Measurements from ENCODE around the gene SRSF4. TPM values are rescaled to one million over a fixed set of nuclear protein-coding genes. Genes with fewer than 3 reads are reported as not detected.
"Not testable (repeated sequence)": the region's sequence is repeated elsewhere in the genome, so short reads cannot be mapped to it uniquely, and the experiment has no call there.

Gene SRSF4
- total RNA-seq, 1 experiment from 2014 or later, result 44.1 TPM

- CTCF ChIA-PET, result interaction anchor here (1.3 kb wide), 1 partner anchor 233 kb away, joined by 3 read pairs; no protein-coding TSS in a partner anchor
- Histone ChIP-seq H3K4me3 (ENCODE audit: low read depth, low read length) (no peak overlapping the region), H3K27me3 (replicated peaks; ENCODE audit: control insufficient read depth, insufficient read depth, low read length) (no peaks in the 10 kb centered on the region), H3K4me1 (no peaks in the 10 kb centered on the region), H3K36me3 (ENCODE audit: control insufficient read depth, insufficient read depth, low read length) (no peaks in the 10 kb centered on the region), H3K9me3 (no peaks in the 10 kb centered on the region)
- H3K27ac Mint-ChIP-seq (ENCODE audit: unreplicated experiment), result no peak overlapping the region
- no peaks in the 10 kb centered on the region for H3K36me3 Mint-ChIP-seq (ENCODE audit: insufficient read depth, unreplicated experiment)
- no peak for DNase-seq
- no peaks in the 10 kb centered on the region for H3K9me3 Mint-ChIP-seq (ENCODE audit: unreplicated experiment)
- no TSS peak for BruUV-seq (replicated peaks)
- no peak for TF ChIP-seq CTCF (IDR thresholded peaks at IDR 0.05; ENCODE audit: insufficient read depth in 1 of 2, low read depth in 1 of 2, low read length in 1 of 2, severe bottlenecking in 1 of 2, unreplicated experiment in 1 of 2)
- no peaks in the 10 kb centered on the region for H3K4me1 Mint-ChIP-seq (ENCODE audit: low read depth, unreplicated experiment)
- H3K27me3 Mint-ChIP-seq (ENCODE audit: insufficient read depth, unreplicated experiment), result no peaks in the 10 kb centered on the region
- POLR2A ChIA-PET, result no interaction called here
- H3K4me3 Mint-ChIP-seq (ENCODE audit: unreplicated experiment), result no peak overlapping the region
- intact Hi-C loops (cut with micrococcal nuclease; ENCODE audit: unreplicated experiment), result no loop called here
Measured at GRCh38 chr1:29114654-29115053, 67.0 kb downstream of the SRSF4 start.

GRCh38 chr1:29113413-29114117 lies 68.1 kb downstream of the SRSF4 start:
- TF ChIP-seq CTCF (IDR thresholded peaks at IDR 0.05; ENCODE audit: insufficient read depth in 1 of 2, low read depth in 1 of 2, low read length in 1 of 2, severe bottlenecking in 1 of 2, unreplicated experiment in 1 of 2), result no peak
- Mint-ChIP-seq H3K4me3 (ENCODE audit: unreplicated experiment) (no peak overlapping the region), H3K9me3 (ENCODE audit: unreplicated experiment) (no peaks in the 10 kb centered on the region), H3K27me3 (ENCODE audit: insufficient read depth, unreplicated experiment) (no peaks in the 10 kb centered on the region), H3K36me3 (ENCODE audit: insufficient read depth, unreplicated experiment) (no peaks in the 10 kb centered on the region), H3K27ac (ENCODE audit: unreplicated experiment) (no peak overlapping the region), H3K4me1 (ENCODE audit: low read depth, unreplicated experiment) (no peaks in the 10 kb centered on the region)
- Histone ChIP-seq H3K4me3 (ENCODE audit: low read depth, low read length) (no peak overlapping the region), H3K36me3 (ENCODE audit: control insufficient read depth, insufficient read depth, low read length) (no peaks in the 10 kb centered on the region), H3K9me3 (no peaks in the 10 kb centered on the region), H3K4me1 (no peaks in the 10 kb centered on the region), H3K27me3 (replicated peaks; ENCODE audit: control insufficient read depth, insufficient read depth, low read length) (no peaks in the 10 kb centered on the region)
- DNase-seq, result no peak
- no TSS peak for BruUV-seq (replicated peaks)
- intact Hi-C loops (cut with micrococcal nuclease; ENCODE audit: unreplicated experiment), result no loop called here
- POLR2A ChIA-PET, result interaction anchor here (0.5 kb wide), 1 partner anchor 466 kb away, joined by 6 read pairs; no protein-coding TSS in a partner anchor
- CTCF ChIA-PET, result interaction anchor here (1.3 kb wide), 1 partner anchor 232 kb away, joined by 3 read pairs; no protein-coding TSS in a partner anchor

GRCh38 chr1:29112705-29113412 lies 68.8 kb downstream of the SRSF4 start:
- TF ChIP-seq CTCF (IDR thresholded peaks at IDR 0.05; ENCODE audit: insufficient read depth in 1 of 2, low read depth in 1 of 2, low read length in 1 of 2, severe bottlenecking in 1 of 2, unreplicated experiment in 1 of 2), result no peak
- Mint-ChIP-seq H3K36me3 (ENCODE audit: insufficient read depth, unreplicated experiment) (no peaks in the 10 kb centered on the region), H3K4me1 (ENCODE audit: low read depth, unreplicated experiment) (no peaks in the 10 kb centered on the region), H3K27me3 (ENCODE audit: insufficient read depth, unreplicated experiment) (no peaks in the 10 kb centered on the region), H3K4me3 (ENCODE audit: unreplicated experiment) (no peak overlapping the region), H3K9me3 (ENCODE audit: unreplicated experiment) (no peaks in the 10 kb centered on the region), H3K27ac (ENCODE audit: unreplicated experiment) (no peak overlapping the region)
- BruUV-seq (replicated peaks), result no TSS peak
- no peak overlapping the region for H3K4me3 ChIP-seq (ENCODE audit: low read depth, low read length)
- H3K36me3 ChIP-seq (ENCODE audit: control insufficient read depth, insufficient read depth, low read length), result no peaks in the 10 kb centered on the region
- no peaks in the 10 kb centered on the region for H3K4me1 ChIP-seq
- POLR2A ChIA-PET, result interaction anchor here (0.5 kb wide), 1 partner anchor 465 kb away, joined by 6 read pairs; no protein-coding TSS in a partner anchor
- intact Hi-C loops (cut with micrococcal nuclease; ENCODE audit: unreplicated experiment), result no loop called here
- no peaks in the 10 kb centered on the region for H3K9me3 ChIP-seq
- no peak for DNase-seq
- CTCF ChIA-PET, result no interaction called here
- no peaks in the 10 kb centered on the region for H3K27me3 ChIP-seq (replicated peaks; ENCODE audit: control insufficient read depth, insufficient read depth, low read length)

GRCh38 chr1:29108041-29108440 lies 73.7 kb downstream of the SRSF4 start:
- H3K9me3 ChIP-seq; H3K9me3 Mint-ChIP-seq (ENCODE audit: unreplicated experiment); H3K4me3 ChIP-seq (ENCODE audit: low read depth, low read length); POLR2A ChIA-PET; CTCF ChIA-PET; H3K4me1 Mint-ChIP-seq (ENCODE audit: low read depth, unreplicated experiment); H3K27me3 Mint-ChIP-seq (ENCODE audit: insufficient read depth, unreplicated experiment); H3K4me3 Mint-ChIP-seq (ENCODE audit: unreplicated experiment); H3K27me3 ChIP-seq (replicated peaks; ENCODE audit: control insufficient read depth, insufficient read depth, low read length); BruUV-seq (replicated peaks); DNase-seq; H3K27ac Mint-ChIP-seq (ENCODE audit: unreplicated experiment); H3K36me3 Mint-ChIP-seq (ENCODE audit: insufficient read depth, unreplicated experiment); H3K4me1 ChIP-seq; intact Hi-C loops (cut with micrococcal nuclease; ENCODE audit: unreplicated experiment); H3K36me3 ChIP-seq (ENCODE audit: control insufficient read depth, insufficient read depth, low read length): not testable (repeated sequence)

Data from Caco-2 (cell line).